ENCODE data around the gene PIGK. TPM values are rescaled to one million over a fixed set of nuclear protein-coding genes. Genes with fewer than 3 reads are reported as not detected.

The PIGK gene
- total and polyA plus RNA-seq, 12 donors: 3.4 to 44.5 (median 27.3) TPM

DNA sequence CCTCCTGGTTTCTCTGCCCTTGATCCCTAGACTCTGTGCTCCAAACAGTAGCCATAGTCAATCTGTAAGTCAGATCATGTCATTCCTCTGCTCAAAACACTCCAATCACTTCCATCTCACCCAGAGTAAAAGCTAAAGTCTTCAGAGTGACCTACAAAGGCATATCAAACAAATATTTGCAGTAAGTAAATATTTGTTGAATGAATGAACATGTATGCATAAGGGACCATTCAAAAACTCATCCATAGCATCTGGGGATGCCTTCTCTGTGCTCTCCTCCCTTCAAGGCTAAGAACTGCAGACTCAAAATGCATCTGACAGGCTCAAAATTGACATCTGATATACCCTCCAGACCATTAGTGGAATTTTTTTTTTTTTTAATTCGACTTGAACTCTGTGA is 44.5 kb upstream of the PIGK start:
- H3K36me3 ChIP-seq (replicated peaks in 1 of 2): no peaks in the 10 kb centered on the region
- DNase-seq: no peak
- H3K4me1 ChIP-seq (replicated peaks in 1 of 2): no peaks in the 10 kb centered on the region
- H3K27me3 ChIP-seq: no peaks in the 10 kb centered on the region
- TF ChIP-seq, protein P1, sequence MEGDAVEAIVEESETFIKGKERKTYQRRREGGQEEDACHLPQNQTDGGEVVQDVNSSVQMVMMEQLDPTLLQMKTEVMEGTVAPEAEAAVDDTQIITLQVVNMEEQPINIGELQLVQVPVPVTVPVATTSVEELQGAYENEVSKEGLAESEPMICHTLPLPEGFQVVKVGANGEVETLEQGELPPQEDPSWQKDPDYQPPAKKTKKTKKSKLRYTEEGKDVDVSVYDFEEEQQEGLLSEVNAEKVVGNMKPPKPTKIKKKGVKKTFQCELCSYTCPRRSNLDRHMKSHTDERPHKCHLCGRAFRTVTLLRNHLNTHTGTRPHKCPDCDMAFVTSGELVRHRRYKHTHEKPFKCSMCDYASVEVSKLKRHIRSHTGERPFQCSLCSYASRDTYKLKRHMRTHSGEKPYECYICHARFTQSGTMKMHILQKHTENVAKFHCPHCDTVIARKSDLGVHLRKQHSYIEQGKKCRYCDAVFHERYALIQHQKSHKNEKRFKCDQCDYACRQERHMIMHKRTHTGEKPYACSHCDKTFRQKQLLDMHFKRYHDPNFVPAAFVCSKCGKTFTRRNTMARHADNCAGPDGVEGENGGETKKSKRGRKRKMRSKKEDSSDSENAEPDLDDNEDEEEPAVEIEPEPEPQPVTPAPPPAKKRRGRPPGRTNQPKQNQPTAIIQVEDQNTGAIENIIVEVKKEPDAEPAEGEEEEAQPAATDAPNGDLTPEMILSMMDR (IDR thresholded peaks at IDR 0.05): no peak
- no peak for TF ChIP-seq POLR2A (IDR thresholded peaks at IDR 0.05)
- no peak overlapping the region for H3K27ac ChIP-seq
- no peaks in the 10 kb centered on the region for H3K9me3 ChIP-seq (replicated peaks in 1 of 3)
- intact Hi-C loops (cut with DNase I): no loop called here
- no peak overlapping the region for H3K4me3 ChIP-seq
- WGBS, 4 donors: 67 to 89% (median 83%) methylated on average over 1 of the region's 1 CpG

DNA sequence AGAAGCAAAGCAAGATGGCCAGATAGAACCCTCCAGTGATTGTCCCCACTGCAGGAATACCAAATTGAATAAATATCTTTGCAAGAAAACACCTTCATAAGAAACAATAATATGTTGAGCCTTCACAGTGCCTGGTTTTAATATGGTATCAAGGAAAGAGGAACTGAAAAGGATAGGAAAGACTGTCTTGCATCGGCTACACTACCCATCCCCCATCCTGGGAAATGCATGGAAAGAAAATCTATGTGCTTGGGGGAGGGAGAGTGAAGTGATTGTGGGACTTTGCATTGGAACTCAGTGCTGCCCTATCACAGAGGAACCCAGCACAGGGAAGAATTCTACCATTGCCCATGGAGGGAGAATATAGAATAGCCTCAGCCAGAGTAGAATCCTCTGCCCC is 34.0 kb upstream of the PIGK start:
- H3K36me3 ChIP-seq (replicated peaks in 1 of 2): no peaks in the 10 kb centered on the region
- no peaks in the 10 kb centered on the region for H3K27me3 ChIP-seq
- peaks cover 0 to 6% (median 0%) of the 10 kb centered on the region in 3 donors for H3K9me3 ChIP-seq (replicated peaks in 1 of 3)
- 60 to 79% (median 67%) methylated on average over 1 of the region's 1 CpG for WGBS, 4 donors
- H3K27ac ChIP-seq: no peak overlapping the region
- DNase-seq: no peak
- no peaks in the 10 kb centered on the region for H3K4me1 ChIP-seq (replicated peaks in 1 of 2)
- intact Hi-C loops (cut with DNase I): no loop called here
- TF ChIP-seq, protein P1 (IDR thresholded peaks at IDR 0.05): no peak
- no peak for TF ChIP-seq POLR2A (IDR thresholded peaks at IDR 0.05)
- H3K4me3 ChIP-seq: no peak overlapping the region

GRCh38 chr1:77250126-77250525 is 30.9 kb upstream of the PIGK start:
- no peak for DNase-seq
- TF ChIP-seq, protein P1 (IDR thresholded peaks at IDR 0.05): no peak
- no peak for TF ChIP-seq POLR2A (IDR thresholded peaks at IDR 0.05)
- Histone ChIP-seq H3K4me3 (no peak overlapping the region), H3K36me3 (replicated peaks in 1 of 2) (no peaks in the 10 kb centered on the region), H3K27me3 (no peaks in the 10 kb centered on the region), H3K9me3 (replicated peaks in 1 of 3) (peaks cover 0 to 12% (median 0%) of the 10 kb centered on the region in 3 donors), H3K4me1 (replicated peaks in 1 of 2) (no peaks in the 10 kb centered on the region), H3K27ac (no peak overlapping the region)
- WGBS, 4 donors: 75 to 85% (median 82%) methylated on average over 1 of the region's 1 CpG
- intact Hi-C loops (cut with DNase I): no loop called here

- no peak for DNase-seq
- intact Hi-C loops (cut with DNase I): no loop called here
- H3K27ac ChIP-seq: no peak overlapping the region
- no peaks in the 10 kb centered on the region for H3K4me1 ChIP-seq (replicated peaks in 1 of 2)
- WGBS, 4 donors: 70 to 79% (median 74%) methylated on average over 2 of the region's 2 CpGs
- no peak overlapping the region for H3K4me3 ChIP-seq
- no peak for TF ChIP-seq POLR2A (IDR thresholded peaks at IDR 0.05)
- TF ChIP-seq, protein P1 (IDR thresholded peaks at IDR 0.05): no peak
- H3K36me3 ChIP-seq (replicated peaks in 1 of 2): no peaks in the 10 kb centered on the region
- no peaks in the 10 kb centered on the region for H3K27me3 ChIP-seq
- H3K9me3 ChIP-seq (replicated peaks in 1 of 3): peaks cover 0 to 12% (median 0%) of the 10 kb centered on the region in 3 donors
Observed at GRCh38 chr1:77245830-77246229, 26.6 kb upstream of the PIGK start.
